HG02623 (cell line): Measurements from ENCODE around the gene ZNF692.
"Not testable (repeated sequence)": the region's sequence is repeated elsewhere in the genome, so short reads cannot be mapped to it uniquely, and the experiment has no call there.

Experiments
- ATAC-seq: cut with Tn5 transposase; IDR thresholded peaks from one replicate; pipeline ENCODE4 v1.9.1; 2021; ENCODE audit warnings: moderate library complexity; ENCODE audit not compliant: unreplicated experiment

Gene ZNF692

GRCh38 chr1:248882427-248882826 is 23.5 kb upstream of the ZNF692 start:
- ATAC-seq = not testable (repeated sequence)

GRCh38 chr1:248881261-248881660 is 22.4 kb upstream of the ZNF692 start:
- no peak for ATAC-seq

GRCh38 chr1:248873993-248874533 is 15.2 kb upstream of the ZNF692 start:
- ATAC-seq = peak; percentile 47

GRCh38 chr1:248873409-248873992 is 14.6 kb upstream of the ZNF692 start:
- ATAC-seq = peak; percentile 74

GRCh38 chr1:248872752-248873408 is 14.0 kb upstream of the ZNF692 start:
- peak; percentile 30 for ATAC-seq

- no peak for ATAC-seq
Measured at GRCh38 chr1:248871837-248872401, 13.0 kb upstream of the ZNF692 start.

GRCh38 chr1:248862998-248863881 is 4.4 kb upstream of the ZNF692 start:
- ATAC-seq = peak; percentile 60

- peak; percentile 1 for ATAC-seq
Measured at GRCh38 chr1:248862695-248862997, 3.8 kb upstream of the ZNF692 start.

GRCh38 chr1:248861616-248862015 is 2.7 kb upstream of the ZNF692 start:
- ATAC-seq = no peak

GRCh38 chr1:248860007-248860406 is 1.1 kb upstream of the ZNF692 start:
- ATAC-seq = no peak

GRCh38 chr1:248858096-248858890 is 592 bp downstream of the ZNF692 start:
- peak; percentile 29 for ATAC-seq

GRCh38 chr1:248857749-248858095 is 1.2 kb downstream of the ZNF692 start:
- no peak for ATAC-seq

- ATAC-seq = no peak
Measured at GRCh38 chr1:248857201-248857600, 1.7 kb downstream of the ZNF692 start.

GRCh38 chr1:248856176-248856575 is 2.7 kb downstream of the ZNF692 start:
- ATAC-seq = no peak

GRCh38 chr1:248855580-248855979 is 3.3 kb downstream of the ZNF692 start:
- no peak for ATAC-seq

- ATAC-seq = no peak
Measured at GRCh38 chr1:248853663-248854375, 5.1 kb downstream of the ZNF692 start.

- no peak for ATAC-seq
Measured at GRCh38 chr1:248852481-248853405, 6.1 kb downstream of the ZNF692 start.

- ATAC-seq = no peak
Measured at GRCh38 chr1:248851390-248851789, 7.5 kb downstream of the ZNF692 start.
